SW 1271 (cell line): ENCODE results near the gene DNAI4.
A peak's percentile ranks its signal among the peaks of the same experiment; 100 is the strongest.
"Not testable (repeated sequence)": the region's sequence is repeated elsewhere in the genome, so short reads cannot be mapped to it uniquely, and the experiment has no call there.

ENCODE experiments used
- DNase-seq, 2 experiments: peaks; one replicate each; lab custom pipeline; 2025; lab: John Stamatoyannopoulos, UW

DNAI4 gene

GRCh38 chr1:66929146-66929688, 4.6 kb upstream of the DNAI4 start:
- DNase-seq, result peak in 1 of 2 experiments; percentile 38

- DNase-seq, result no peak
Observed at GRCh38 chr1:66927528-66927927, 2.9 kb upstream of the DNAI4 start.

GRCh38 chr1:66925944-66926343, 1.3 kb upstream of the DNAI4 start:
- no peak for DNase-seq

GRCh38 chr1:66925558-66925910, 878 bp upstream of the DNAI4 start:
- no peak for DNase-seq

- DNase-seq, result no peak
Observed at GRCh38 chr1:66920543-66920942, 4.1 kb downstream of the DNAI4 start.

GRCh38 chr1:66919828-66920227, 4.8 kb downstream of the DNAI4 start:
- no peak for DNase-seq

- DNase-seq, result no peak
Observed at GRCh38 chr1:66919063-66919462, 5.6 kb downstream of the DNAI4 start.

- no peak for DNase-seq
Observed at GRCh38 chr1:66917476-66917875, 7.2 kb downstream of the DNAI4 start.

- DNase-seq, result no peak
Observed at GRCh38 chr1:66916320-66916719, 8.3 kb downstream of the DNAI4 start.

- DNase-seq, result not testable (repeated sequence)
Observed at GRCh38 chr1:66915203-66915602, 9.5 kb downstream of the DNAI4 start.

- no peak for DNase-seq
Observed at GRCh38 chr1:66893712-66894111, 30.9 kb downstream of the DNAI4 start.

GRCh38 chr1:66890621-66891020, 34.0 kb downstream of the DNAI4 start:
- DNase-seq, result no peak

- DNase-seq, result no peak
Observed at GRCh38 chr1:66889030-66889429, 35.6 kb downstream of the DNAI4 start.

- DNase-seq, result no peak
Observed at GRCh38 chr1:66876664-66877063, 48.0 kb downstream of the DNAI4 start.

- DNase-seq, result no peak
Observed at GRCh38 chr1:66873111-66873510, 51.5 kb downstream of the DNAI4 start.

GRCh38 chr1:66872024-66872423, 52.6 kb downstream of the DNAI4 start:
- DNase-seq, result not testable (repeated sequence)

- no peak for DNase-seq
Observed at GRCh38 chr1:66867501-66867900, 57.2 kb downstream of the DNAI4 start.

- DNase-seq, result no peak
Observed at GRCh38 chr1:66860529-66860928, 64.1 kb downstream of the DNAI4 start.

GRCh38 chr1:66853379-66853778, 71.3 kb downstream of the DNAI4 start:
- DNase-seq, result no peak

GRCh38 chr1:66852870-66853269, 71.8 kb downstream of the DNAI4 start:
- no peak for DNase-seq

GRCh38 chr1:66850989-66851388, 73.7 kb downstream of the DNAI4 start:
- DNase-seq, result no peak

GRCh38 chr1:66848193-66848592, 76.5 kb downstream of the DNAI4 start:
- no peak for DNase-seq

GRCh38 chr1:66840929-66841328, 83.7 kb downstream of the DNAI4 start:
- DNase-seq, result no peak

GRCh38 chr1:66834926-66835325, 89.7 kb downstream of the DNAI4 start:
- no peak for DNase-seq

- no peak for DNase-seq
Observed at GRCh38 chr1:66833112-66833511, 91.5 kb downstream of the DNAI4 start.
